ENCODE results near the gene AP3S1.

The AP3S1 gene

GRCh38 chr5:115849258-115849798, 7.6 kb downstream of the AP3S1 start:
- ChIA-PET CTCF (no interaction called here), POLR2A (no interaction called here)
- Histone ChIP-seq H3K9me3 (ENCODE audit: control insufficient read depth, insufficient read depth, low read depth, low read length) (no peaks in the 10 kb centered on the region), H3K4me3 (ENCODE audit: low read depth, low read length) (no peak overlapping the region), H3K4me1 (ENCODE audit: control insufficient read depth, insufficient read depth, low read length) (peaks cover 30% of the 10 kb centered on the region), H3K27ac (ENCODE audit: extremely low read depth, low read depth, low read length) (no peak overlapping the region), H3K36me3 (ENCODE audit: control insufficient read depth in 2 of 2, insufficient read depth in 1 of 2, low read length in 2 of 2) (no peaks in the 10 kb centered on the region)
- TF ChIP-seq ELK4 (IDR thresholded peaks at IDR 0.05; ENCODE audit: borderline replicate concordance, low read depth, low read length) (no peak), SETDB1 (IDR thresholded peaks at IDR 0.05; ENCODE audit: insufficient read length, low read length) (no peak), ZNF132 (tag by site-specific recombination; IDR thresholded peaks at IDR 0.05; ENCODE audit: borderline replicate concordance) (no peak), ZXDB (tag by site-specific recombination; IDR thresholded peaks at IDR 0.05) (0 out of 2 replicates have a peak, but pooled peaks have one; percentile 51), TSHZ1 (tag by site-specific recombination; IDR thresholded peaks at IDR 0.05; ENCODE audit: borderline replicate concordance) (no peak), GLIS2 (tag by site-specific recombination; IDR thresholded peaks at IDR 0.05) (no peak), ZNF777 (tag by site-specific recombination; IDR thresholded peaks at IDR 0.05; ENCODE audit: borderline replicate concordance) (no peak), ZSCAN18 (tag by site-specific recombination; IDR thresholded peaks at IDR 0.05) (no peak), ZBTB44 (tag by site-specific recombination; IDR thresholded peaks at IDR 0.05) (no peak), ZNF561 (tag by site-specific recombination; IDR thresholded peaks at IDR 0.05; ENCODE audit: borderline replicate concordance) (no peak), PRDM1 (tag by site-specific recombination; IDR thresholded peaks at IDR 0.05) (no peak), ZBTB20 (tag by site-specific recombination; IDR thresholded peaks at IDR 0.05) (no peak), ZNF621 (tag by site-specific recombination; IDR thresholded peaks at IDR 0.05) (no peak), ZSCAN30 (tag by site-specific recombination; IDR thresholded peaks at IDR 0.05) (no peak), ZNF266 (tag by site-specific recombination; IDR thresholded peaks at IDR 0.05; ENCODE audit: low read depth) (no peak), ZSCAN16 (tag by site-specific recombination; IDR thresholded peaks at IDR 0.05) (no peak), ZNF174 (tag by site-specific recombination; IDR thresholded peaks at IDR 0.05) (no peak), GFI1B (tag by site-specific recombination; IDR thresholded peaks at IDR 0.05) (no peak), ZNF791 (tag by site-specific recombination; IDR thresholded peaks at IDR 0.05) (no peak), ZBTB49 (tag by site-specific recombination; IDR thresholded peaks at IDR 0.05; ENCODE audit: low read depth) (no peak), ZIC2 (tag by site-specific recombination; IDR thresholded peaks at IDR 0.05) (peak; percentile 55; the same call in 1 of the 2 replicates), MYNN (tag by site-specific recombination; IDR thresholded peaks at IDR 0.05; ENCODE audit: borderline replicate concordance) (no peak), ZBTB17 (tag by site-specific recombination; IDR thresholded peaks at IDR 0.05) (0 out of 2 replicates have a peak, but pooled peaks have one; percentile 23), ZNF449 (tag by site-specific recombination; IDR thresholded peaks at IDR 0.05) (no peak), ZNF600 (tag by site-specific recombination; IDR thresholded peaks at IDR 0.05) (peak; percentile 81), SP7 (tag by site-specific recombination; IDR thresholded peaks at IDR 0.05) (peak; percentile 33; the same call in 1 of the 2 replicates), ZNF629 (tag by site-specific recombination; IDR thresholded peaks at IDR 0.05) (peak; percentile 92), ZNF366 (tag by site-specific recombination; conservative IDR thresholded peaks at IDR 0.05) (peak; percentile 69)

All from HEK293 (cell line).